ENCODE measurements around the gene PRDX6. TPM values are rescaled to one million over a fixed set of nuclear protein-coding genes. Genes with fewer than 3 reads are reported as not detected.
"Not testable (repeated sequence)": the region's sequence is repeated elsewhere in the genome, so short reads cannot be mapped to it uniquely, and the experiment has no call there.

Gene PRDX6
- total RNA-seq, 1 donor from 2014 or later: 304 TPM

DNA sequence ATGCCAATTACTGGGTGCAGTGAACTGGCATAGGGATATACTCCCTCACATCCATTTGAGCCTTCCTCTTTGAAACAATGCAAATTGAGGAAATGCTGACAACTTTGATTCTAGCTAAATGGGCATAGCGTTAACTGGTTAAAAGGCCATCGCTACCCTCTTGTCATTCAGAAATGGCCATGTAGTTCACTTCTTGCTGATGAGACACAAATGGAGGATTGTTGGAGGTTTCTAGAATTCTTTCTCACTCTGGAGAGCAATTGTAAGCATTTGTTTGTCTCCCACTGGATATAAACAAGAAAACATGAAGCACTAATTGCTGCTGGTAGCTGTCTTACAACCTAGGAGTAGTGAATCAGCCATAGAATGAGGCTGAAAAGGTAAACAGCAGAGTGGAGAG lies 14.4 kb downstream of the PRDX6 start:
- Histone ChIP-seq H3K9ac (ENCODE audit: low read depth in 1 of 3, low read length in 3 of 3) (no peak overlapping the region), H3K27ac (ENCODE audit: low read depth, low read length) (no peak overlapping the region), H3K4me3 (ENCODE audit: low read length in 3 of 3) (no peak overlapping the region), H3K36me3 (ENCODE audit: control insufficient read depth in 3 of 3, insufficient read depth in 3 of 3, low read length in 3 of 3) (peaks cover 23 to 38% (median 32%) of the 10 kb centered on the region in 3 donors), H3K4me1 (ENCODE audit: control insufficient read depth in 3 of 3, insufficient read depth in 3 of 3, low read length in 3 of 3) (no peaks in the 10 kb centered on the region), H3K27me3 (ENCODE audit: control insufficient read depth in 3 of 3, insufficient read depth in 3 of 3, low read length in 3 of 3) (no peaks in the 10 kb centered on the region), H3K9me3 (ENCODE audit: control insufficient read depth in 3 of 3, low read length in 3 of 3) (no peaks in the 10 kb centered on the region)

DNA sequence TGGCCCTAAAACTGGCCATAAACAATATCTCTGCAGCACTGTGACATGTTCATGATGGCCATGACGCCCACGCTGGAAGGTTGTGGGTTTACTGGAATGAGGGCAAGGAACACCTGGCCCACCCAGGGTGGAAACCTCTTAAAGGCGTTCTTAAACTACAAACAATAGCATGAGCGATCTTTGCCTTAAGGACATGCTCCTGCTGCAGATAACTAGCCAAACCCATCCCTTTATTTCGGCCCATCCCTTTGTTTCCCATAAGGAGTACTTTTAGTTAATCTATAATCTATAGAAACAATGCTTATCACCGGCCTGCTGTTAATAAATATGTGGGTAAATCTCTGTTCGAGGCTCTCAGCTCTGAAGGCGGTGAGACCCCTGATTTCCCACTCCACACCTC lies 16.0 kb downstream of the PRDX6 start:
- H3K27ac ChIP-seq (ENCODE audit: low read depth, low read length); H3K4me1 ChIP-seq (ENCODE audit: control insufficient read depth in 3 of 3, insufficient read depth in 3 of 3, low read length in 3 of 3); H3K9ac ChIP-seq (ENCODE audit: low read depth in 1 of 3, low read length in 3 of 3); H3K9me3 ChIP-seq (ENCODE audit: control insufficient read depth in 3 of 3, low read length in 3 of 3); H3K27me3 ChIP-seq (ENCODE audit: control insufficient read depth in 3 of 3, insufficient read depth in 3 of 3, low read length in 3 of 3); H3K4me3 ChIP-seq (ENCODE audit: low read length in 3 of 3): not testable (repeated sequence)
- H3K36me3 ChIP-seq (ENCODE audit: control insufficient read depth in 3 of 3, insufficient read depth in 3 of 3, low read length in 3 of 3): peaks cover 12 to 23% (median 15%) of the 10 kb centered on the region in 3 donors

DNA sequence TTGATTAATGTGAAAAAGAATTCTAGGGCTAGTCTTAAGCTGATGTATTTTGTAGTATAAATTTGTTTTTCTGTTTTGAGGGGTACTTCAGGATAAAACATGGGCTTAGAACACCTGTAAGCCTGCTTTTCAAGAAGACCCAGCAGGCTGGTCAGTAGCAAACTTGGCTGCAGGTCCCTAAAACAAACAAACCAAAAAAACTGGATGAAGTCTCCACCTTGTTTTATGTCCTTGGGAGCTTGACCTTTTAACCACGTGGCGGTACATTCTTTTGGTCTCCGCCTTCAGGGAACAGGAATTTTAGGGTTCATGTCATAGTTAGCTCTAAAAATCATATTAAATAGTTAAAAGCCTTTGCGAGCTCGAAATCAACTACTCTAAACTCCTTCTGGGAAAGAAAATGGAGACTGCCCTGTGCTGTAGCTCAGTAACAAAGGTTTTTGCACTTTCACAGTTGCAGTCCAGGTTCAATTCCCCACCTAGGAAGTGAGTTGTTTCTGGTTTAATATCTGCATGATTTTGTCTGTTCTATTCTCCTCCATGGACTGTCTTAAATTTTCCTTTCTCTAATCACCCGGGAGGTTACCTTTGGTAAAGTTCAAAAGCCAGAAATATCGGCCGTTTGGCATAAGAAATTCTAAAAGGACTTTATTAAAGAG lies 18.6 kb downstream of the PRDX6 start:
- Histone ChIP-seq H3K27ac (ENCODE audit: low read depth, low read length) (no peak overlapping the region), H3K4me3 (ENCODE audit: low read length in 3 of 3) (no peak overlapping the region), H3K9ac (ENCODE audit: low read depth in 1 of 3, low read length in 3 of 3) (no peak overlapping the region), H3K36me3 (ENCODE audit: control insufficient read depth in 3 of 3, insufficient read depth in 3 of 3, low read length in 3 of 3) (peaks cover 0 to 4% (median 3%) of the 10 kb centered on the region in 3 donors), H3K4me1 (ENCODE audit: control insufficient read depth in 3 of 3, insufficient read depth in 3 of 3, low read length in 3 of 3) (no peaks in the 10 kb centered on the region), H3K27me3 (ENCODE audit: control insufficient read depth in 3 of 3, insufficient read depth in 3 of 3, low read length in 3 of 3) (no peaks in the 10 kb centered on the region), H3K9me3 (ENCODE audit: control insufficient read depth in 3 of 3, low read length in 3 of 3) (no peaks in the 10 kb centered on the region)

DNA sequence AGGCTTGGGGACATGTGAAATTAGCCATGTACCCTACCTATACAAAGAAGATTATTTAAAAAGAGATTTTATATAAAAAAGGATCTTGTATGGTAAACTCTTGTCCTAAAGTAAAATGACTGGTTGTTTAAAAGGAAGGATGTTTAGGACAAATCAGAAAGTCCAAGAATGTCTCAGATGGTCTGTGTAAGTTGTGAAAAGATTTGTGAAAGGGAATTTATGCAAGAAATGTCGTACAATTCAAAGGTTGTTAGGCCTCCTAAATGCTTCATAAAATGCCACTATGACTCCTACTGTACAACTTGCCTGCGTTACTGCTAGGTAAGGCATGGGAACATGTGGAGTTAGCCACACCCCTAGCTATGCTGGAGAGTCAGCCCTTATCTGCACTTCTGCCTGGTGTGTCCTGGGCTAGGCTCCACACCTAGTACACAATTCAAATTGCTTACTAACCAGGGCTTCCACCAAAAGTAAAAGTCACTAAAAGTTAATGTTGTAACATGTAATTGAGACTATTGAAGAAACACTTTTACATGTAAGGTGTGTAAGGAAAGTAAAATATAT lies 19.7 kb downstream of the PRDX6 start:
- H3K4me1 ChIP-seq (ENCODE audit: control insufficient read depth in 3 of 3, insufficient read depth in 3 of 3, low read length in 3 of 3): no peaks in the 10 kb centered on the region
- no peak overlapping the region for H3K9ac ChIP-seq (ENCODE audit: low read depth in 1 of 3, low read length in 3 of 3)
- no peak overlapping the region for H3K4me3 ChIP-seq (ENCODE audit: low read length in 3 of 3)
- H3K27ac ChIP-seq (ENCODE audit: low read depth, low read length): no peak overlapping the region
- H3K27me3 ChIP-seq (ENCODE audit: control insufficient read depth in 3 of 3, insufficient read depth in 3 of 3, low read length in 3 of 3): no peaks in the 10 kb centered on the region
- peaks cover 0 to 3% (median 0%) of the 10 kb centered on the region in 3 donors for H3K36me3 ChIP-seq (ENCODE audit: control insufficient read depth in 3 of 3, insufficient read depth in 3 of 3, low read length in 3 of 3)
- no peaks in the 10 kb centered on the region for H3K9me3 ChIP-seq (ENCODE audit: control insufficient read depth in 3 of 3, low read length in 3 of 3)

DNA sequence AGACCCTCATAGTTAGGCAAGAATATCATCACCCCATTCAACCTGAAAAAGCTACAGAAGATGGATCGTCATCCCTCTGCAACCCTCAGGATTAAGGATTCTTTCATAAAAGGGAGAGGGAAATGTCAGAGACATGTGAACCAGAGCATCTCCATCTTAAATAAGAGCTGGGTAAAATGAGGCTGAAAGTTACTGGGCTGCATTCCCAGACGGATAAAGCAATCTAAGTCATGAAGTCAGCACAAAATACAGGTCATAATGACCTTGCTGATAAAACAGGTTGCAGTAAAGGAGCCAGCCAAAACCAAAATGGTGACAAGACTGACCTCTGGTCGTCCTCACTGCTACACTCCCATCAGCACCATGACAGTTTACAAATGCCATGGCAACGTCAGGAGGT lies 22.6 kb downstream of the PRDX6 start:
- Histone ChIP-seq H3K9me3 (ENCODE audit: control insufficient read depth in 3 of 3, low read length in 3 of 3) (no peaks in the 10 kb centered on the region), H3K9ac (ENCODE audit: low read depth in 1 of 3, low read length in 3 of 3) (no peak overlapping the region), H3K4me3 (ENCODE audit: low read length in 3 of 3) (no peak overlapping the region), H3K27ac (ENCODE audit: low read depth, low read length) (no peak overlapping the region), H3K36me3 (ENCODE audit: control insufficient read depth in 3 of 3, insufficient read depth in 3 of 3, low read length in 3 of 3) (peaks cover 0 to 3% (median 0%) of the 10 kb centered on the region in 3 donors), H3K4me1 (ENCODE audit: control insufficient read depth in 3 of 3, insufficient read depth in 3 of 3, low read length in 3 of 3) (no peaks in the 10 kb centered on the region), H3K27me3 (ENCODE audit: control insufficient read depth in 3 of 3, insufficient read depth in 3 of 3, low read length in 3 of 3) (peaks cover 0 to under 1% (median 0%) of the 10 kb centered on the region in 3 donors)

DNA sequence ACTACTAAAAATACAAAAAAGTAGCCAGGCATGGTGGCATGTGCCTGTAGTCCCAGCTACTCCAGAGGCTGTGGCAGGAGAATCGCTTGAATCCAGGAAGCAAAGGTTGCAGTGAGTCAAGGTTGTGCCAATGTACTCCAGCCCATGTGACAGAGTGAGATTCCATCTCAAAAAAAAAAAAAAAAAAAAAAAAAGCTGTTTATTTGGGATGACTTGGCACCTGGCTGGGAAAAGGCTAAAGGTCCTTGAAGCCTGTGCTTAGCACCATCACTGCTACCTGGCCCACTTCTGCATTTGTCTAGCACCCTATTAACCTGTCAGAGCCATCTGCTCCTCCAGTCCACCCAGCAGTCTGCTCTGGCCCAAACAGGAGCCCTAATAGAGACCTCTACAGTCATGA lies 25.0 kb downstream of the PRDX6 start:
- Histone ChIP-seq H3K4me3 (ENCODE audit: low read length in 3 of 3) (no peak overlapping the region), H3K36me3 (ENCODE audit: control insufficient read depth in 3 of 3, insufficient read depth in 3 of 3, low read length in 3 of 3) (peaks cover 0 to 3% (median 0%) of the 10 kb centered on the region in 3 donors), H3K27me3 (ENCODE audit: control insufficient read depth in 3 of 3, insufficient read depth in 3 of 3, low read length in 3 of 3) (peaks cover 0 to 3% (median 0%) of the 10 kb centered on the region in 3 donors), H3K27ac (ENCODE audit: low read depth, low read length) (no peak overlapping the region), H3K9me3 (ENCODE audit: control insufficient read depth in 3 of 3, low read length in 3 of 3) (no peaks in the 10 kb centered on the region), H3K4me1 (ENCODE audit: control insufficient read depth in 3 of 3, insufficient read depth in 3 of 3, low read length in 3 of 3) (no peaks in the 10 kb centered on the region), H3K9ac (ENCODE audit: low read depth in 1 of 3, low read length in 3 of 3) (no peak overlapping the region)

DNA sequence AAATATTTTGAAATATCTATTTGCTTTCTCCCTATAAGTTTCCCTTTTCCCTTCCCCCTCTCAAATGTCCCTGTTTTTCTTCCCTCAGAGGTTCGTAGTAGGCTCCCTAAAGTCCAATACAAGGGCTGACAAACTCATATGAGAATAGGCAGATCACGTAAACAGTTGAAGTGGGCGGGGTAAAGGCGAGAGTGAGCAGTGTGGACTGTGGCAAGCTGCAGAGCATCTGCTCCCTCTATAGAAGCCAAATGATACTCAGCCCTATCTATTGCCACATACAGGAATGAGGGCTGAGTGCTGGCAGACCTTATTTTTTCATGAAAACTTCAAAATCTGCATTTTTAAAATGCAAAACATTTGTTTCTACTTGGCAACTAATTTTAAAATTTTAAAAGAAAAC lies 26.3 kb downstream of the PRDX6 start:
- Histone ChIP-seq H3K27me3 (ENCODE audit: control insufficient read depth in 3 of 3, insufficient read depth in 3 of 3, low read length in 3 of 3) (peaks cover 0 to 3% (median 0%) of the 10 kb centered on the region in 3 donors), H3K4me3 (ENCODE audit: low read length in 3 of 3) (no peak overlapping the region), H3K4me1 (ENCODE audit: control insufficient read depth in 3 of 3, insufficient read depth in 3 of 3, low read length in 3 of 3) (no peaks in the 10 kb centered on the region), H3K36me3 (ENCODE audit: control insufficient read depth in 3 of 3, insufficient read depth in 3 of 3, low read length in 3 of 3) (peaks cover 0 to 3% (median 0%) of the 10 kb centered on the region in 3 donors), H3K9me3 (ENCODE audit: control insufficient read depth in 3 of 3, low read length in 3 of 3) (no peaks in the 10 kb centered on the region), H3K9ac (ENCODE audit: low read depth in 1 of 3, low read length in 3 of 3) (no peak overlapping the region), H3K27ac (ENCODE audit: low read depth, low read length) (no peak overlapping the region)

DNA sequence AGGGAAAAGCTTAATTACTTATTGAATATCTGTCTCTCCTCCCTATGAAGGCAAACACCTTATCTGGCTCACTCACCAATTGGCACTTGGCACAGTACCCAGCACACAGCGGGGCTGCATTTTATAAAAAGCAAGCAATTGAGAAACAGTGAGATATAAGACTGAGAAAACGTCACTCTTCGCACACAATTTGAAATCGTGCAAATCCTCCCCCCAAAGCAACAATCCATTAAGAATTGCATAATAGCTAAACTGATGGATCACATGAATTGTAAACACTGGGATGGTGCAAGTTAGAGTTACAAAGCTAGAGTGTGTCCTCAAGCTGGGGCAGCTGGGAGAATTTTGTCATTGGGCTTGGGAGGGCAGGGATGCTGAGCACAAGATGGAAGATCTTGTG lies 27.1 kb downstream of the PRDX6 start:
- Histone ChIP-seq H3K4me1 (ENCODE audit: control insufficient read depth in 3 of 3, insufficient read depth in 3 of 3, low read length in 3 of 3) (no peaks in the 10 kb centered on the region), H3K27me3 (ENCODE audit: control insufficient read depth in 3 of 3, insufficient read depth in 3 of 3, low read length in 3 of 3) (peaks cover 0 to 3% (median 0%) of the 10 kb centered on the region in 3 donors), H3K9ac (ENCODE audit: low read depth in 1 of 3, low read length in 3 of 3) (no peak overlapping the region), H3K36me3 (ENCODE audit: control insufficient read depth in 3 of 3, insufficient read depth in 3 of 3, low read length in 3 of 3) (peaks cover 0 to 3% (median 0%) of the 10 kb centered on the region in 3 donors), H3K9me3 (ENCODE audit: control insufficient read depth in 3 of 3, low read length in 3 of 3) (no peaks in the 10 kb centered on the region), H3K27ac (ENCODE audit: low read depth, low read length) (no peak overlapping the region), H3K4me3 (ENCODE audit: low read length in 3 of 3) (no peak overlapping the region)

DNA sequence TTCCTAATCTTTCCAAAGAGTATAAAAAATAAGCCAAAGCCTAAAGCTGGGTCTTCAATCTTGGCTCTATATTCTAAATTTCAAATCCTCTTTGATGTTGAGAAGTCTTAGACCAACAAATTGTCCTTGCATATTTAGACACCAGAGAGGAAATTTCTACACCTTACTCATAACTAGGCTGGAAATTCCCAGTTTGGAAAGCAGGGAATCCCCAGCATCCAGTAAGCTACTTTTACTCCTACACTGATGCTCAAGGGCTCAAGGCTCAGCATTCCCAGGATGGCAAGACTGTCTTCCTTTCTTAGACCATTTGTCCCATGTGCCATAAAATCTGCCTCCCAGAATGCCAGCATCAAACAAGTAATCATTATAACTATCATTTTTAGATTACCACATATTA lies 28.3 kb downstream of the PRDX6 start:
- no peaks in the 10 kb centered on the region for H3K36me3 ChIP-seq (ENCODE audit: control insufficient read depth in 3 of 3, insufficient read depth in 3 of 3, low read length in 3 of 3)
- H3K4me1 ChIP-seq (ENCODE audit: control insufficient read depth in 3 of 3, insufficient read depth in 3 of 3, low read length in 3 of 3): no peaks in the 10 kb centered on the region
- H3K27ac ChIP-seq (ENCODE audit: low read depth, low read length): no peak overlapping the region
- H3K27me3 ChIP-seq (ENCODE audit: control insufficient read depth in 3 of 3, insufficient read depth in 3 of 3, low read length in 3 of 3): peaks cover 0 to 3% (median 0%) of the 10 kb centered on the region in 3 donors
- H3K9ac ChIP-seq (ENCODE audit: low read depth in 1 of 3, low read length in 3 of 3): no peak overlapping the region
- H3K9me3 ChIP-seq (ENCODE audit: control insufficient read depth in 3 of 3, low read length in 3 of 3): no peaks in the 10 kb centered on the region
- H3K4me3 ChIP-seq (ENCODE audit: low read length in 3 of 3): no peak overlapping the region

DNA sequence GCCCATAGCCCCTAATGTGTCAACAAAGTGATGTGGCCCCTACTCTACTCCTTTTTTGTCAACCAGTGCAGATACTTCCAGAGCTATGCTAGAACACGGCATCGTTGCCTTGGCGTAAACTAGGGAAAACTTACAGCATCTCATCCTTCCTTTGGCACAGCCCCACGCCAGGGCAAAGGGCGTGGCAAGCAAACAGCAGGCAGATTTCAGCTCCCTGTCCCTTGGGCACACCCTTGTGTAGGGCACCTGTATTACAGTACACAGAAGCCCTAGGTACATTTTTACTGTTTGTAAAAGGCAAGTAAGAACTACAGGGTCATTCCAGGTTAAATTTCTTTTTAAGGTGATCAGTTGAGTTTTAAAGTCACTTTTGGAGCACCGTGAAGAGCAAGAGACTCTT lies 29.3 kb downstream of the PRDX6 start:
- Histone ChIP-seq H3K4me1 (ENCODE audit: control insufficient read depth in 3 of 3, insufficient read depth in 3 of 3, low read length in 3 of 3) (no peaks in the 10 kb centered on the region), H3K36me3 (ENCODE audit: control insufficient read depth in 3 of 3, insufficient read depth in 3 of 3, low read length in 3 of 3) (no peaks in the 10 kb centered on the region), H3K9ac (ENCODE audit: low read depth in 1 of 3, low read length in 3 of 3) (no peak overlapping the region), H3K4me3 (ENCODE audit: low read length in 3 of 3) (no peak overlapping the region), H3K9me3 (ENCODE audit: control insufficient read depth in 3 of 3, low read length in 3 of 3) (no peaks in the 10 kb centered on the region), H3K27ac (ENCODE audit: low read depth, low read length) (no peak overlapping the region), H3K27me3 (ENCODE audit: control insufficient read depth in 3 of 3, insufficient read depth in 3 of 3, low read length in 3 of 3) (peaks cover 0 to 3% (median 0%) of the 10 kb centered on the region in 3 donors)
